Adrenal gland (tissue), 5 donors: Measurements from ENCODE around the gene APOLD1.

Source experiments
- CTCF ChIP-seq, 6 experiments: fragments of 450-650 bp in 4 of 6; fragments of 200-600 bp in 2 of 6; sonication (generic) in 1 of 6; IDR thresholded peaks; 1 replicate in 5 of 6; 2 replicates in 1 of 6; pipeline versions ENCODE4 v1.5.1 to v1.8.0; 2016 to 2021; ENCODE audit warnings: antibody characterized with exemption in 6 of 6, mild to moderate bottlenecking in 2 of 6, moderate library complexity in 1 of 6
- POLR2A ChIP-seq, 2 donors: fragments of 450-650 bp; IDR thresholded peaks; one replicate each; pipeline ENCODE4 v1.6.1; 2017; ENCODE audit warnings: antibody characterized with exemption in 2 of 2, mild to moderate bottlenecking in 2 of 2, moderate library complexity in 1 of 2
- donor health status: DM: no; HTN: no; CAD: no.

- TF ChIP-seq CTCF (IDR thresholded peaks at IDR 0.05) (no peak), POLR2A (IDR thresholded peaks at IDR 0.05) (no peak)
Measured at GRCh38 chr12:12823811-12824210, 38.4 kb downstream of the APOLD1 start.
